GM19351 (cell line): Measurements from ENCODE around the gene DPYD.

Source experiments
- ATAC-seq: cut with Tn5 transposase; IDR thresholded peaks from one replicate; pipeline ENCODE4 v1.9.1; 2021; ENCODE audit warnings: mild to moderate bottlenecking, moderate library complexity; ENCODE audit not compliant: unreplicated experiment

Gene DPYD

DNA sequence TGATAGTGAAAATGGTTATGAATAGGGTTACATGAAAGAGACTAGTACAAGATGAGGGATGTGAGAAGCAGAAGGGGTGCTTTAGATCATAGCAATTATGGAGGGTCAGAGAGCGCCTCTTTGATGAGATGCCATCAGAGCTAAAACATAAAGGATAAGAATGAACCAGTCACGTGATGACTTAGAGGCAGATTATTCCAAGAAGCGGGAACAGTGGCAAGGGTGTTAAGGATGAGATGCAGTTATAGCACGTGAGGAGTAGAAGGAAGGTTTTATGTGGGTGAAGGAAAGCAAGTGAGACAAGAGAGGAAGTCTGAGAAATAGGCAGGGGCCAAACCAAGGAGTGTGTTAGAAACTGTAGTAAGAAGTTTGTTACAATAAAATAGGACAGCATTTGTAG, 360.1 kb downstream of the DPYD start:
- no peak for ATAC-seq

DNA sequence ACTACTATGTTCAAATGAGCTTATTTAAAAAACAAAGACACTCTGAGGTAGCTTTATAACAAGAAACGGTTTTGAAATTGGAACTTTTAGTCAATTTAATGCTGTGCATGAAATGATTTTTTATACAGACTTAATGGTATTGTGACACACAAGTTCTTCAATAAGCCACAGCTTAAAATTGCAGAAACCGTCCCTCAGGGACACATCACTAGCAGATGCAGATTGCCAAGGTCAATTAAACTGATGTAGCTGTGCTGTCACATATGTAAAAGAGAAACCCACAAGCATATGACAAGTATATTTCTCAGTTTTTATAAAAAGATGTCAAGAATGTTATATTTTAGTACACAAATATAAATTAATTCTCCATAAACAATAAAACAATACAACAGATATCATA, 366.9 kb downstream of the DPYD start:
- ATAC-seq: no peak

DNA sequence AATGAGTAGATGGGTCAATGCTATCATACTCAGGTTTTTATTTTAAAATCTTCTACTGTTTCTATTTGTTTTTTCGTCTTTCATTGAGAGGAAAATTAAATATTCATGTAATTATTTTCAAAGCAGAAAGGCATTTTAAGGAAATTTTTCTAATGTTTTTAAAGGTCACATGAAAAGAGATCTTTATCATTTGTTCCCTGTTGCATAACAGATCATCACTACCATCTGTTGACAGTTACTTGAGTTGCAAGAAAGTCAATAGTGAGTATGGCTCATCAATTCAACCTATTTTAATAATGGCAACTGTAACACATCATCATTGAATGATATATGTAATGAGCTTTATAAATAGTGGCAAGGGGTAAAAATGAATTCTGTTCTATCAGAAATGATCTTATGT, 369.7 kb downstream of the DPYD start:
- no peak for ATAC-seq

DNA sequence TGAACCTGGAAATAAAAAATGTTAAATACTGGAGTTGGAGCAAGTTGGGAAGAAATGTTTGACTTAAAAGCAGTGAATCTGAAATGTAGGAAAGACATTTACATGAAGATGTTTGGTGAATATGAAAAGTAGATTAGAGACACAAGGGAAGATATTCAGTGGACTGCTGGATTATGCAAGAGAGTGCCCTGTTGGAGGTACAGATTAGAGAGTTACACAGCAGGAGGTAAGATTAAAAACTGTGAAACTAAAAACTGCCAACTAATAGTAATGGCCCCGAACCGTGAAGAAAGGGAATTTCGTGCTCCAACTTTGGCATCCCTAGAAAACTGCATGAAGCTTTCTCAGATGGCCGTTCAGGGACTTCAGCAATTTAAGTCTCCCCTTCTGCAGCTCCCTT, 375.4 kb downstream of the DPYD start:
- ATAC-seq: no peak

DNA sequence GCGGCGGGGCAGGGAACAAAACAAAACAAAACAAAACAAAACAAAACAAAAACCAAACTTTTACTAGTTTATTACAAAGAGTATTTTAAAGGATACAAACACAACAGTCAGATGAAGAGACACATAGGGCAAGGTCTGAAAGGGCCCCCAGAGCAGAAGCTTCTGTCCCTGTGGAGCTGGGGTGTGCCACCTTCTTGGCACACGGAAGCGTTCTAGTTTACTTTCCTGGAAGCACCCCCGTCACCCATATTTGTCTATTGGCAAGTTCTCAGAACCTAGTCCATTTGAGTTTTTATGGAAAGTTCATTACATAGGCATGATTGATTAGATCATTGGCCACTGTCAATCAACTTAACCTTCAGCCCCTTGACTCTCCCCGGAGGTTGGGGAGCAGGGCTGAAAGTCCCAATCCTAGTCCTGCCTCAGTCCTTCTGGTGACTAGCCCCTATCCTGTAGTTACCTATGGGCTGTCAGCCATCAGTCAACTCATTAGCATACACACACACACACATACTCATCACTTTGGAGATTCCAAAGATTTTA, 380.4 kb downstream of the DPYD start:
- no peak for ATAC-seq

DNA sequence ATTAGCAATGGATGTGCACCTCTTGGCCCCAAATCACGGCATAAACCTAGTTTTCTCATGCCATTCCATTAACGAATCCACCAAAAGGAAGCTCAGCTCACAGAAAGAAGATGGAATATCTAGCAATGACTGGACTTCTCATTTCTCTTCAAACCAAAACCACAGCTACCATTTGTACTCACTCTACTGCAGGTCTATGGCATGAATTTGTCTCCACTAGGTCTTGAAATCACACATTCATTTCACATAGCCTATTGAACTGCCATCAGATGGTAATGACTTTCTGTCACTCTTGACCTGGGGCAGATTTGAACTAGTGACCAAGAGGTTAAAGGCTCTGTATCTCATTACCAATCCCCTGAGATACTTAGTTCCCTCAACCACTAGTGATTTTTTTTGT, 382.7 kb downstream of the DPYD start:
- no peak for ATAC-seq

DNA sequence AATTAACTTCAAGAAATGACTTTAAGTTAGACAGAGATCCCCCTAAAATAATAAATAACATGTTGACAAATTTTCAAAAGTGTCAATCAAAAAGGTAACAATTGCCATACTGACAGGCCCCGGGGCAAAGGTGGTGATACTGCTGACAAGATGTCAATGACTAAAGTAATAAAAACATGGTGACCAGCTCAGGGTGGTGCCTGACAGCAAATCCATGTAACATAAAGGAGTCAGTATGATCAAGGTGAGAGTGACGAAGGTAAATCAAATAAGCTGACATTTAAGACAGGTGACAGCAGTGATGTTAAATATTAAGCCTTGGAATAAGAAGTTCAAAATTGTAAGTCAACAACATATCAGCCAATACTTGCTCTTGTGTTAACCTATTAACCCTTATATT, 387.5 kb downstream of the DPYD start:
- ATAC-seq: no peak

DNA sequence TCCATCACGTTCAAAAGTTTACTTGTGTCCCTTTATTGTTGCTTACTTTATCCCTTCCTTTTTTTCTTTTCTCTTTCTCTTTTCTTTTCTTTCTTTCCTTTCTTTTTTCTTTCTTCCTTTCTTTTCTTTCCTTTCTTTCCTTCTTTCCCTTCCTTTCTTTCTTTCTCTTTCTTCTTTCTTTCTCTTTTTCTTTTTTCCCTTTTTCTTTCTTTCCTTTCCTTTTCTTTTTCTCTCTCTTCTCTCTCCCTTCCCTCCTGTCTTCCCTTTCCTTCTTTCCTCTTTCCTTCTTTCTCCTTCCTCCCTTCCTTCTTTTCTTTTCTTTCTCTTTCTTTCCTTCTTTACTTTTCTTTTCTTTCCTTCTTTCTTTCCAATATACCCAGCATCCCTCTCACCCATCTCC, 391.2 kb downstream of the DPYD start:
- ATAC-seq: no peak

DNA sequence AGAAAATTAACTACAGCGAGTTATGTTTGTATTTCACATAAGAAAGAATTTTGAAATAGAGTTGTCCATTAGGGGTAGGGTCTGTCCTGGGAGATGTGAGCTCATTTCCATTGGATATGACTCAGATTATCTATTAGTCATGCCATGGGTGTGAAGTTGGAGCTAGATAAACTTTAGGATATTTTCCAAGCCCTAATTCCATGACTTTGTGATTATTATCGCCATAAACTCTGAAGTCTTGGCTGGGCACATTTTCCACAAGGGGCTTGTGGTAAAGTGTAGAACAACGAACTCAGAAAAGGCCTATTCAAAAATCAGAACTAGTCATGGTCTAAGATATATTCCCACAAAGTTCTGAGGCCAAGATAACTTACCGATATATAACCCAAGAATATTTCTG, 396.6 kb downstream of the DPYD start:
- no peak for ATAC-seq

DNA sequence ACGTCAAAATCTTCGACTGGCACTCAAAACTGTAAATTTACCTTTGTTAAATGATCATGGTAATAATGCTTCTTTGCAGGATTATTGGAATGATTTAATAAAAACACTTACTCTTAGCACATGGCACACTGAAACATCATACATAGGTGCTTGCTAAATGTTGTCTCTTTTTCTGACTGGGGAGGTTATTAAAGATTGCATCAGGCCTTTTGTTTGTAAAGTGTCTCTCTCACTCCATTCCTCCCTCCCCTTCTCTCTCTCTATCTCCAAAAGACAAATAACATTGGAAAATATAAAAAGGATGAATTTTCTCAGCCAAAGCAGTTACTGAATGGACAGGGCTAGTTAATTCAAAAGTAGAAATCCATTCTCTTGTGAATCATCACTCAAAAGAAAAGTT, 404.2 kb downstream of the DPYD start:
- ATAC-seq: no peak

DNA sequence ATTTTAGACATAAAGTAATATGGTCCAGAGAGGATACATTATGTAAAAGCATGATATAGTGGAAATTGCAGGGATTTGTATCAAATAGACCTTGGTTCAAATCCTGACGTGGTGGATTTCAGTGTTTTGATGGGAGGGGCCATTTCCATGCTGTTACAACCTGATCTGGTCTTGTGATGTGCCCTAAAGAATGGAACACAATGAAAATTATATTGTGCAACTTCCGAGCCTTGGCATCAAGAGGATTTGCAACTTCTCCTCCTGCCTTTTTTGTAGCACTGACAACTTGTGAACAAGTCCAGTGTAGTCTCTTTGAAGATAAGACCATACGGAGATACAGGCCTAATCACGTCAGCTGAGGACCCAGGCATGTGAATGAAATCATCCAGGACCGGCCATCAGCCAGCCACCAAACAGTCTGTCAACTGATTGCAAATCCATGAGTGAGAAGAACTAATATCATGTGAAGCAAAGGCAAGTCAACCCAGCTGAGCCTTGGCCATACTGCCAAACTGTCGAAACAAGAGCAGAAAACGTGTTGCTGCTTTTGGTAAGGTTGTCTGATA, 412.1 kb downstream of the DPYD start:
- ATAC-seq: no peak

DNA sequence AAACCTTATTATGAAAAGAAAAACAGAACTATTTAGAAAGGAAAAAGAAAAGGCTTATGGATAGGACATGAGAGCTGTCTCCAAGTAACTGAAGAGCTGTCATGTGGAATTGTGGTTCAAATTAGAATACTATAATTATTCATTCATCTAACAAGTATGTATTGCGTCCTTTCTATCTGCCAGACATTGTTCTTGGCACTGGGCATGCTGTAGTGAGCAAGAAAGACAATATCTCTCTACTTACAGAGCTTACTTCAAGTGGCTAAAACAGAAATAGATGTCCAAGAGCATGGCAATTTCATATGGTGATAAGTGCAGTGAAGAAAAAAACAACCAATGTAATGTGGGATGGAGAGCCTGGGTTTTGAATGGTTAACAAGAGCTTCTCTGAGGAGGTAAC, 413.0 kb downstream of the DPYD start:
- ATAC-seq: no peak

DNA sequence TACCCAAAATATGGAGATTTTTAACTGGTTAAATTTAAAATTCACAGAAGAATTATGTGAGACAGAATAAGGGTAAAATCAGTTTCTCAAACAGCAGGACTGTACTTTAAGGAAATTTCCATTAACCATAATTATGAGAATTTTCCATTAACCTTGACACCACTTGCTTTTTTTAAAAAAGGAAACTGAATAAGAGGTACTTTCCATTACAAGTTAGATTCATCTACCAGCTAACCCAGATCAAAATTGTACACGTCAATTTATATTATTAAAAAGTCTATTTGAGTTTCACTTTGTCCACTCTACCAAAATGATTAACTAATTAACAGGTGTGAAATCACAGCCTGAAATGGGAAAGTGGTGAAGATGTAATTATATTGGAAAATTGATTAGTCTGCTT, 414.5 kb downstream of the DPYD start:
- no peak for ATAC-seq

DNA sequence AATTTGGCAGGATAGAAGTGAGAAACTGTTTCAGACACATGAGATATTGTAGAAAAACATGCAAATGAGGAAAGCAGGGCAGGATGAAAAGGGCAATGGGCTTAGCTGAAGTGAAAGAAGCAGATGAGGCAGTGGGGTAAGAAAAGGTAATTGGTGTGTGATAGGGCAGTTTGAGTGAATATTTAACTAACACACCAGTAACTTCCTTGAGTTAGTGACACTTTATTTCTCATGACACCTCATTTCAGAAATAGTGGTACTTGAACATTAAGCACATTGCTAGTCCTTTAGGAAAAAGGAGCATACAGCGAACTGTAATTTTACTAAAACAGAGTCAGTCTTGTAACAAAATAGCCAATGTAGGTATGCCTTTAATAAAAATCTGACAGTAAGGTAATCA, 415.0 kb downstream of the DPYD start:
- peak; percentile 93 for ATAC-seq

DNA sequence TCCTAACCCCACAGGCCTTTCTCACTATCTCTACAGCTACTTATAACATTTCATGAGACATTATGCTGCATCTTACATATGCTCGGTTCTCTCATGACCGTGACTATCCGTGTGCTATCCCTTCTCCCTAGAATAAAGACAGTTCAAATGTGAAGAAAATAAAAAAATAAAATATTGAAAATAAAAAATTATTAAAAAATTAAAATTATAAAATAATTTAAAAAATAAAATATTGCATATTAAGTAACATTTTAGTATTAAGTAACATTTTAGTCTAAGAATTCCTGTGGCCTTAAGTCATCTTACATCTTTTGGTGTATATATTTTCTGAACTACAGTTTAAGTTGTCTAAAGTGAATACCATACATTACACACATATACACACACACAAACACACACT, 415.5 kb downstream of the DPYD start:
- ATAC-seq: no peak

DNA sequence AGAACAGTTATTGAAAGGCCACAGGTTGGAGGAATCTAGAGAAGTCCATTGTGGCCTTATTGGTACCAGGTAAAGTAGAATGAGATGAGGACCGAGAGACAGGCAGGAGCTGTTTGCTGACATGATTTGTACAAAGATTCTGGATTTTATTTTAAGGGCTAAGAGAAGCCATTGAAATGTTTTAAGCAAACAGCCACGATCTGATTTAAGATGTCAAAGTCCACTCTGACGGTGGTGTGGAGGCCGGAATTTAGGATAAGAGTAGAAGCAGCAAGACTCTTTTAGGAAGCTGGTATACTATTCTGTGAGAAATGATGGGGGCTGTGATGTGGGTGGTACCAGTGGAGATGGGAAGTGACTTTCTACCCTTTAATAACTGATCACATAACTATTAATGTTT, 418.5 kb downstream of the DPYD start:
- no peak for ATAC-seq

DNA sequence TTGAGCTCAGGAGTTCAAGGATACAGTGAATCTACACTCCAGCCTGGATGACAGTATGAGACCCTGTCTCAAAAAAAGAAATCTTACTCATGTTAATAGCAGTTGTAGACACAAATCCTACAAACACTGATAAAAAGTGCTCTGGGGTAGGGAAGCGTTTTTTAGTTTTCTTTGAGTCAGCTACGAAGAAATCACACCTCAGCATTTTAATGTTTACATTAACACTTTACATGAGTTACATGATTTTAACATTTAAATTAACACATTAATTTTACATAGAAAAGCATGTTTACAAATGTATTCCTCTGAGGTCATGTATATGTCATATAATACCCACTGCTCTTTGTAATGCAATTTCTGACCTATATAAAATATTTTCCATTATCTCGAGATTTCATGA, 419.2 kb downstream of the DPYD start:
- no peak for ATAC-seq

DNA sequence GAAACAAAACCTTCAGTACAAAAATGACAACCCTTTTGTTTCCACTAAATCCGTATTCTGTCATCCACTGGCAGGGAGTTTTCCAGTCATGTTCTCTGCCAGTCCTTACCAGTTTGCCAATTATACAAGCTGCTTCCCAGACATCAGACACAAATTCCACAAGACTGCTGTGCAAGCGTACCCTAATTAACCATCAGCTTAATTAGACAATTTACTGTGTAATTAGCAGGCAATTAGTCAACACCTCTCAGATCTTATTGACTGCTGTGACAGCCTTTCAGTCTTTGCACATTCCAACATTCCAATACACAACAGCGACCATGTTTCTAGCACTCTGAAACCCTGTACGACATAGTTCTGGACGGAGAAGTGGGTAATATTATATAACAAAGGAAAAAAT, 420.1 kb downstream of the DPYD start:
- no peak for ATAC-seq

DNA sequence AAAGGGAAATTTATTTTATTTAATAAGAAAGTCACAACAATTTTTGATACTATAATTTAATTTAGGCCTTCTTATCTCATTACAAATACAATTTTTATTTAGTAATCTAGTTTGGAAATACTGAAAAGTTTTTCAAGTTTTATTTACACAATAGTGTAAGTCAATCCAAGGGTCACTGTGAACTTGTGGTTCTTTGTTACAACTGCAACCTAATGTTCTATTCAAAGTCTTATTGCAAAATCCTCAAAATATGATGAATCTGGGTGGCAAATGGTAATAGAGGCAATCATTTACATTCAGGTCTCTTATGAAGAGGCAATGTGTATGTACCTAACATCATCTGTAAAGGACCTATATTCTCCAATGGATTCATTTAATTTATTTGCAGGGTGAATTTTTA, 421.2 kb downstream of the DPYD start:
- ATAC-seq: no peak

DNA sequence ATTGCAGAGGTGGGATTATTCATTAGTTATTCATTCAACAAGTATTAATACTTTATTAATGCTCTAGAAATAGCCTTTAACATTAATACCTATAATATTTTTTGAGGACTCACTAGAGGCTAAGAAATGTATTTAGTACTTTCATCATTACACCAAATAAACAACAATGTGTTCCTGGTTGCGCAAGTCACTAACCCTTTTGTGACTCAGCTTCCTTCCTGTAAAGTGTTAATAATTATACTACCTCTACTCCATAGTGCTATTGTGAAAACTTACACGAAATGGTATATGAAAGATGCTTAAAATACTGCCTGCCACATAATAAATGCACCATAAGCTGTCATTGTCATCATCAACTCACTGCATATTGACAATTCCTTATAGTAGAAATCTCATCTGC, 431.0 kb downstream of the DPYD start:
- no peak for ATAC-seq

DNA sequence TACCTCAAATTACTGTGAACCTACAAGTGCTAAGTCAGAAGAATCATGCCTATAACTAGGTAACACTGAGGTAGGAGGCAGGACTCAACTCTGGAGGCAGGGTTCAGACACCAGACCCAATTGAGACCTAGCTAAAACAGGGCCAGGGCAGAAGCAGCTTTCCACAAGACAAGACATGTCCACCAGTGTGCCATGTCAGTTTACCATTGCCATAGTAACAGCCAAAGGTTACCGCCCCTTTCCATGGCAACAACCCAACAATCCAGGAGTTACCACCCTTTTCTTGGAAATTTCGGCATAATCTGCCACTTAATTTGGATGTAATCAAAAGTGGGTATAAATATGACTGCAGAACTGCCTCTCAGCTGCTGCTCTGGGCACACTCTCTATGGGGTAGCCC, 432.3 kb downstream of the DPYD start:
- no peak for ATAC-seq

DNA sequence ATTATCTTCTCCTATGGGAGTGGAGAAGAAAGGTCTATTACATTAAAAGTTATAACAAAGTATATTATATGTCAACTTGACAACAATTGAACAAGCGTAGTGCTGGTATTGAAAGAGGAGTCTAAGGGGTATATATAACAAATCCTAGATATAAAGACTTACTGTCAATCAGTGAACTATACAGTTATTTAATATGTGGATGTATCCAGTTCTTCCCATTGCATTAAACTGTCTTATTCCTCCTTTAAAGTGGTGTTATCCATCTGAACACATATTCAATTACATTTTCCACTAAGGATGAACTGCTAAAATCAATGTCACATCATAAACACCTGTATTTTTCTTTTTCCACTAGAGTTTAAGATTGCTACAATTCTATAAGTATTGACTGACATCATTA, 438.8 kb downstream of the DPYD start:
- no peak for ATAC-seq

DNA sequence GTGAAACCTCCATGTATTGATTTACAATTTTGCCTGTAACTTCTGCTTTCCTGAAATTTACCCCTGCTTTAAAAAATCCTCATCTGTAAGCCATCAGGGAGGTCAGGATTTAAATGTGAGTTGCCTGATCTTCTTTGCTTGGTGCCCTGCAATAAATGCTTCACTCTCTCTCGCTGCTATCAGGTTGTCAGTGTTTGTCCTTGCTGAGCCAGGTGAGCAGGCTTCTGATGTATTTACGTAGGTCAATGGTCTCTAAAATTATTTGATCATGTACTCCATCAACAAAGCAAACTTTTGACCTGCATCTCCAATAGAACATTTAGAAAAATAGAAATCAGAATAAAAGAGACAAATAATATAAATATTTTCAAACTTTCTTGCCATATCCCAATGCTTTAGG, 453.4 kb downstream of the DPYD start:
- ATAC-seq: no peak

DNA sequence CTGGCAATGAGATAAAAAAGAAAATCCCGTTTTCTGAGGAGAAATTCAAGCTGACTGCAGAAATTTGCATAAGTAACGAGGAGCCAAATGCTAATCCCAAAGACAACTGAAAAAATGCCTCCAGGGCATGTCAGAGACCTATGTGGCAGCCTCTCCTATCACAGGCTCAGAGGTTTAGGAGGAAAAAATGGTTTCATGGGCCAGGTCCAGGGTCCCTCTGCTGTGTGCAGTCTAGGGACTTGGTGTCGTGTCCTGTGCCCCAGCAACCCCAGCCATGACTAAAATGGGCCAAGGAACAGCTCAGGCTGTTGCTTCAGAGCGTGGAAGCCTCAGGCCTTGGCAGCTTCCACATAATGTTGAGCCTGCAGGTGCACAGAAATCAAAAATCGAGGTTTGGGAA, 456.5 kb downstream of the DPYD start:
- no peak for ATAC-seq
